GM12891 (cell line): Measurements from ENCODE around the gene TMEM169. TPM values are rescaled to one million over a fixed set of nuclear protein-coding genes. Genes with fewer than 3 reads are reported as not detected.

Source experiments
- DNase-seq: peaks from one replicate; pipeline ENCODE4 v3.0.0; 2011; ENCODE audit warnings: low spot score; ENCODE audit not compliant: insufficient read length
- FAIRE-seq: peaks from 2 replicates; lab custom pipeline; 2011; peaks lifted over from hg19 to GRCh38; lab: Jason Lieb, UNC
- PAX5 ChIP-seq: IDR thresholded peaks from 2 replicates; pipeline ENCODE4 v1.6.1; 2011; ENCODE audit warnings: low read length, moderate library complexity, mild to moderate bottlenecking; ENCODE audit not compliant: insufficient read depth, severe bottlenecking
- POLR2A ChIP-seq: IDR thresholded peaks from 2 replicates; pipeline ENCODE4 v1.6.1; 2011; ENCODE audit warnings: low read depth, low read length, control low read depth
- POLR2AphosphoS5 ChIP-seq: IDR thresholded peaks from 2 replicates; pipeline ENCODE4 v1.6.1; 2011; ENCODE audit warnings: low read depth, low read length, control low read depth
- POU2F2 ChIP-seq: IDR thresholded peaks from 2 replicates; pipeline ENCODE4 v1.6.1; 2011; ENCODE audit warnings: low read depth, mild to moderate bottlenecking, control low read depth, low read length, moderate library complexity
- SPI1 ChIP-seq: IDR thresholded peaks from 2 replicates; pipeline ENCODE4 v1.6.1; 2011; ENCODE audit warnings: low read depth, low read length, control low read depth
- TAF1 ChIP-seq: IDR thresholded peaks from 2 replicates; pipeline ENCODE4 v1.6.1; 2011; ENCODE audit warnings: low read depth, low read length, control low read depth
- polyA plus RNA-seq: library from polyadenylated mRNA; unstranded; fragments of >200 nt; gene quantifications from one replicate; pipeline ENCODE4 v1.2.1, GENCODE V29; 2012; ENCODE audit warnings: low read depth, missing spikeins, inconsistent platforms; ENCODE audit not compliant: missing spikeins

The TMEM169 gene, protein sequence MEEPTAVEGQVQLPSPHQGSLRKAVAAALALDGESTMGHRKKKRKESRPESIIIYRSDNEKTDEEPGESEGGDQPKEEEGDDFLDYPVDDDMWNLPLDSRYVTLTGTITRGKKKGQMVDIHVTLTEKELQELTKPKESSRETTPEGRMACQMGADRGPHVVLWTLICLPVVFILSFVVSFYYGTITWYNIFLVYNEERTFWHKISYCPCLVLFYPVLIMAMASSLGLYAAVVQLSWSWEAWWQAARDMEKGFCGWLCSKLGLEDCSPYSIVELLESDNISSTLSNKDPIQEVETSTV
- polyA plus RNA-seq: 0.32 TPM

DNA sequence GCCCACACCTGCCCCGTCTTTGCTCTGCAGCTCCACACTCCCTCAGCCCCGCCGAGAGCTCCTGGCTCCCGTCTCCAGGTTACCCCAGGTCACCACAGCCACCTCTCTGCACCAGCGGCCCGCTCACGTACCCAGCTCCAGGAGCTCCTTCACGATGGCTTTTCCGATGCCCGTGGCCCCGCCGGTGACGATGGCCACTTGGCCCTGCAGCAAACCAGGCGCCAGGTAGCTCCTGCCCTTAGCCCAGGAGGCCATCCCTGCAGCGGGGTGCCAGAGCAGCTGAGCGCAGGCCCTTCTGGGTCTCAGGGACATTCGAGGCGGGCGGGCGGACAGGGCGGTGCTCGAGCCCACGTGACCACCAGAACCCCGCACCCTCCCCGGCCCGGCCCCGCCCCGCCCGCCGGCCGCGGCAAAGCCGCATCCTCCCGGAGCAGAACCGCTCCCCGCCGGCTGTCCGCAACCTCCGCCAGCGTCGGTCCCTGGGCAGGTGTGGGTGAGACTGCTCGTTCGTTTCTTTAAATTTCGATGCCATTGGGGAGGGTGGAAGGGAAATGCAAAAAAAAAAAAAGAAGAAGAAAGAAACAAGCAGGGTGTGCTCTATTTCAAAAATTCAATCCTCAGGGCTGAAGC, at the start of gene TMEM169, which contains the start of gene PECR:
Gene TMEM169, plus strand, starts transcription at position 433 of the 630 bp plus-strand sequence. CDS start 14,045 bp downstream, outside the sequence.
Gene PECR, minus strand, starts transcription at position 323 of the 630 bp plus-strand sequence. Its CDS starts 68 bp downstream, at position 255.
- FAIRE-seq: peak; percentile 89
- DNase-seq: peak; percentile 85
- TF ChIP-seq POLR2AphosphoS5 (peak; percentile 43; the same call in 1 of the 2 replicates), POU2F2 (0 out of 2 replicates have a peak, but pooled peaks have one; percentile 16), TAF1 (no peak; the same call in 1 of the 2 replicates), POLR2A (peak; percentile 61), PAX5 (no peak), SPI1 (no peak)

DNA sequence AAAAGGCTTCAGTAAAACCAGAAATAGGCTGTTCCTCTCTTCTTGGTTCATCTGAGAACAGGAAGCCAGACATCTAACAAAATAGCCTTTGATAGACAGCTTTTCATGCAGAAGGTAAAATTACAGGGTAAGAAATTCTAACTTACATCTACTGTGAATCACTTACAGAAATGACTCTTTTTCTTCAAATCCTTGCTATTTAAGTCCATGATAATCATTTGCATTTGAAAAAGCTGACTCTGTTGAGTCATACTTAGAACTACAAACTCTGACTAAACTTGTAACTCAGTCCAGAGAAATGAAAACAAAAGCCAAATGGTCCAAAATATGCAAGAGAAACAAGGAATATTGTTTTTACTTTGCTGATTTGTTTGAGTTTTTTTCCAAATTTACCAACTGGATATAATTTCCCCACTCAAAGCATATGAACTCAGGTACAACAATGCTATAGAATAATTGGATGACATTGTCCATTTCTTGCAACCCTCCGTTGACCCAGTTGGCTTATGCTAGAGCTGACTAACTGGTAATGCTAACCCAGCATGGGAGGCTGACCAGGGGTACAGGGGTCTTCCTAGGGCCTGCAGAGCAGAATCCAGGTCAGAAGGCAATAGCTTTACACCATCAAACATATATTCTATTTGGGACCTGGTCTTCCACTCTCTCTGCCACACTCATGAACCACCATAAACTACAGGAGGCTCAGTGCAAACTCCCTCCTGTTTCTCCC, 49.6 kb upstream of the TMEM169 start:
- TF ChIP-seq PAX5: no peak
- no peak for TF ChIP-seq TAF1
- TF ChIP-seq SPI1: peak; percentile 60
- DNase-seq (no peak), FAIRE-seq (peak; percentile 58)

GRCh38 chr2:216033403-216033802, 48.3 kb upstream of the TMEM169 start:
- TF ChIP-seq SPI1 (peak; percentile 85), TAF1 (no peak)
- DNase-seq: no peak
- no peak for FAIRE-seq

DNA sequence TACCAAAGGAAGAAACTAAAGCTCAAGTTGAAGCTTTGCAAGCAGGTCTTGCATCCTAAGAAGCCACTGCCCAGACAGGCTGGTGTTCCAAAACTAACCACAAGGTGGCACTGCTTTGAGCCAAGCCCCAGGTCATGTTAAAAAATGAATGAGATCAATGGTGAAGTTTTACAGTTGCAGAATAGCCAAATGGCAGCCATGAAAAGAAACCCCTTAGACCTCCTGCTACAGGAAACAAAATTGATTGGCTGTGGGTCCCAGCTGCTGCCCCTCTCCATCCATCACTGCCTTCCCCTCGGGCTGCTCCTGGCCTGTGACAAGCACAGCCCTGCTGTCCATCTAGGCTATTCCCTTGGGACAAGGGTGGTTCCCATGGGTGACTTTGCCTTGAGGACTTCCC, 47.7 kb upstream of the TMEM169 start:
- DNase-seq (peak; percentile 32), FAIRE-seq (peak; percentile 93)
- TF ChIP-seq PAX5: no peak

- no peak for FAIRE-seq
- no peak for TF ChIP-seq PAX5
- TF ChIP-seq POLR2A: no peak
- TF ChIP-seq SPI1: no peak
- TF ChIP-seq TAF1: no peak
- TF ChIP-seq POU2F2: no peak
- TF ChIP-seq POLR2AphosphoS5: no peak
Observed at GRCh38 chr2:216039918-216040317, 41.8 kb upstream of the TMEM169 start.

DNA sequence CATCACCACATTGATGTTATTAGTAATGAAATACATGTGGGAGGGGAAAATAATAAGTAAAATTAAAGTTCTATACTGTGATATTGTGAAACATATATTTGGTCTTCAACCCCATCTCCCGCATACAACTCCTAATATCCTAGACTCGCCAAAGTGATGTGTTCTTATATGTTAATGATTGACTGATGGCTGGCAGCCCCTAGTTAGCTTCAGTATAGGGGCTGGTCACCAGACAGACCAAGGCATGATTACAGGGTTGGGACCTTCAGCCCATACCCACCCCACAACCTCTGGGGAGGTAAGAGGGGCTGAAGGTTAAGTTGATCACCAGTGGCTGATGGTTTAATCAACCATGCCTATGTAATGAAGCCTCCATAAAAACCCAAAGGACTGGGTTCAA, 40.3 kb upstream of the TMEM169 start:
- no peak for TF ChIP-seq SPI1
- no peak for TF ChIP-seq PAX5
- TF ChIP-seq TAF1: no peak
- TF ChIP-seq POU2F2: no peak
- no peak for TF ChIP-seq POLR2AphosphoS5
- no peak for TF ChIP-seq POLR2A
- FAIRE-seq (no peak), DNase-seq (no peak)

More at GRCh38 chr2:216039918-216040317, 41.8 kb upstream of the TMEM169 start:
- no peak for DNase-seq

- FAIRE-seq (peak; percentile 13), DNase-seq (no peak)
- TF ChIP-seq PAX5 (no peak), POLR2AphosphoS5 (no peak), SPI1 (no peak), POLR2A (no peak), TAF1 (no peak), POU2F2 (no peak)
Observed at GRCh38 chr2:216043949-216044348, 37.8 kb upstream of the TMEM169 start.

- DNase-seq (no peak), FAIRE-seq (peak; percentile 89)
- TF ChIP-seq POU2F2 (no peak), SPI1 (no peak), POLR2A (no peak), POLR2AphosphoS5 (no peak), TAF1 (no peak), PAX5 (no peak)
Observed at GRCh38 chr2:216044883-216045486, 36.7 kb upstream of the TMEM169 start.

DNA sequence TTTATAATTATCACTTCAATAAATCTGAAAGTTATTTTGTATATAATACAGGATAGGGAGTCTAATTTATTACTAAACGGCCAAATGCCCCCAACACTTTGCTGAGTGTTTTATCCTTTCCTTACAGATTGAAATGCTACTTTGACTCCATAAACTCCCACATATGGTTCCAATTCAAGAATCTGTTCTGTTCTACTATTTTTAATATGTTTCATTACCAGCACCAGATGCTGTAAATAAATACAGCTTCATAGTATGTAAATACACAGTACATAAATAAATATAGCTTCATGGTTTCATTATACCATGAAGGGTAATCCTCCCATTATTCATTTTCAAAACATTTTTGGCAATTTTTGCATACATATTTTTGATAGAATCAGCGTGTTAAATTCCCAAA, 34.3 kb upstream of the TMEM169 start:
- no peak for FAIRE-seq
- no peak for TF ChIP-seq SPI1
- no peak for TF ChIP-seq POLR2A
- TF ChIP-seq POU2F2: no peak
- no peak for TF ChIP-seq TAF1
- TF ChIP-seq POLR2AphosphoS5: no peak
- no peak for TF ChIP-seq PAX5
- no peak for DNase-seq
